Lower leg skin (tissue), 4 donors: ENCODE measurements around the gene SHISA6. TPM values are rescaled to one million over a fixed set of nuclear protein-coding genes. Genes with fewer than 3 reads are reported as not detected.

ENCODE experiments used
- DNase-seq, 2 donors: peaks; one replicate each; pipeline ENCODE4 v3.0.0-alpha.2; 2019; ENCODE audit warnings: low spot score in 2 of 2
- H3K4me3 ChIP-seq: fragments of 200-600 bp; sonication (generic); 2 replicates; pipeline ENCODE4 v1.5.1; 2017; ENCODE audit warnings: mild to moderate bottlenecking, low read depth; ENCODE audit not compliant: poor library complexity, severe bottlenecking
- CTCF ChIP-seq, 3 donors: fragments of 450-650 bp; IDR thresholded peaks; one replicate each; pipeline ENCODE4 v1.5.1; 2016; ENCODE audit warnings: antibody characterized with exemption in 3 of 3, mild to moderate bottlenecking in 3 of 3, moderate library complexity in 2 of 3
- POLR2A ChIP-seq, 2 donors: fragments of 450-650 bp; IDR thresholded peaks; one replicate each; pipeline ENCODE4 v1.6.1; 2016 to 2017; ENCODE audit warnings: antibody characterized with exemption in 2 of 2, mild to moderate bottlenecking in 1 of 2, moderate library complexity in 1 of 2
- WGBS, 2 donors: methylation state at CpG; one replicate each; pipeline ENCODE4 v1.1.5; 2018; 5-methylcytosine and 5-hydroxymethylcytosine counted together
- intact Hi-C: fragments of 100-400 bp; cut with DNase I; formaldehyde crosslinking; loops from one replicate; pipeline ENCODE4 v1.15.0; 2023; ENCODE audit warnings: low total_unique reads
- total RNA-seq, 4 donors: library from RNA; depleted of rRNA; stranded (reverse); fragments of >200 nt; gene quantifications; one replicate each; pipeline ENCODE4 v1.1.0, GENCODE V29; 2016

The SHISA6 gene
- total RNA-seq, 4 donors from 2014 or later: 0.72 to 2.8 (median 1.4) TPM

GRCh38 chr17:11578998-11579397 is 338.0 kb downstream of the SHISA6 start:
- intact Hi-C loops: no loop called here
- 88 to 91% methylated on average over 3 of the region's 3 CpGs for WGBS, 2 donors

GRCh38 chr17:11580677-11581076 is 339.7 kb downstream of the SHISA6 start:
- WGBS, 2 donors: 90 to 97% methylated on average over 3 of the region's 3 CpGs

More at GRCh38 chr17:11578998-11579397, 338.0 kb downstream of the SHISA6 start:
- no peak for TF ChIP-seq CTCF (IDR thresholded peaks at IDR 0.05)
- TF ChIP-seq POLR2A (IDR thresholded peaks at IDR 0.05): no peak
- no peak overlapping the region for H3K4me3 ChIP-seq
- no peak for DNase-seq

GRCh38 chr17:11582217-11582616 is 341.2 kb downstream of the SHISA6 start:
- no peak overlapping the region for H3K4me3 ChIP-seq
- DNase-seq: no peak
- 85 to 92% methylated on average over 5 of the region's 5 CpGs for WGBS, 2 donors
- intact Hi-C loops: no loop called here
- TF ChIP-seq POLR2A (IDR thresholded peaks at IDR 0.05) (no peak), CTCF (IDR thresholded peaks at IDR 0.05) (no peak)

More at GRCh38 chr17:11580677-11581076, 339.7 kb downstream of the SHISA6 start:
- intact Hi-C loops: no loop called here
- no peak for DNase-seq
- no peak for TF ChIP-seq CTCF (IDR thresholded peaks at IDR 0.05)
- no peak overlapping the region for H3K4me3 ChIP-seq

GRCh38 chr17:11583306-11583992 is 342.4 kb downstream of the SHISA6 start:
- no peak overlapping the region for H3K4me3 ChIP-seq
- TF ChIP-seq CTCF (IDR thresholded peaks at IDR 0.05): no peak
- TF ChIP-seq POLR2A (IDR thresholded peaks at IDR 0.05): no peak
- 79 to 100% methylated on average over 3 to 6 of the region's 9 CpGs for WGBS, 2 donors
- intact Hi-C loops: no loop called here
- no peak for DNase-seq

- WGBS, 2 donors: 57 to 59% methylated on average over 3 of the region's 3 CpGs
- no peak overlapping the region for H3K4me3 ChIP-seq
- no peak for DNase-seq
- intact Hi-C loops: no loop called here
- no peak for TF ChIP-seq POLR2A (IDR thresholded peaks at IDR 0.05)
- TF ChIP-seq CTCF (IDR thresholded peaks at IDR 0.05): no peak
Measured at GRCh38 chr17:11589716-11590115, 348.7 kb downstream of the SHISA6 start.
